Fibroblast of pulmonary artery (primary cell): ENCODE results near the gene OLFML2A.

Experiments
- DNase-seq: peaks from one replicate; pipeline ENCODE4 v3.0.0-alpha.2; 2010; ENCODE audit warnings: low read depth
- H3K4me3 ChIP-seq: replicated peaks from 2 replicates; pipeline ENCODE4 v1.5.1; 2011; ENCODE audit warnings: low read depth, mild to moderate bottlenecking, control low read depth, low read length, moderate library complexity
- CTCF ChIP-seq: IDR thresholded peaks from 2 replicates; pipeline ENCODE4 v1.5.1; 2011; ENCODE audit warnings: mild to moderate bottlenecking, control low read depth, low read length, inconsistent platforms; ENCODE audit errors: missing control alignments

OLFML2A gene

GRCh38 chr9:124799274-124800006, 22.5 kb downstream of the OLFML2A start:
- TF ChIP-seq CTCF, result no peak
- DNase-seq, result no peak
- no peak overlapping the region for H3K4me3 ChIP-seq

- no peak for TF ChIP-seq CTCF
- H3K4me3 ChIP-seq, result no peak overlapping the region
- peak; percentile 58 for DNase-seq
Observed at GRCh38 chr9:124800306-124801259, 23.6 kb downstream of the OLFML2A start.

- no peak for TF ChIP-seq CTCF
- no peak overlapping the region for H3K4me3 ChIP-seq
- DNase-seq, result no peak
Observed at GRCh38 chr9:124801356-124801755, 24.4 kb downstream of the OLFML2A start.

- no peak for TF ChIP-seq CTCF
- no peak for DNase-seq
Observed at GRCh38 chr9:124802426-124802825, 25.5 kb downstream of the OLFML2A start.

GRCh38 chr9:124803911-124804310, 27.0 kb downstream of the OLFML2A start:
- no peak for TF ChIP-seq CTCF
- no peak for DNase-seq
- no peak overlapping the region for H3K4me3 ChIP-seq

More at GRCh38 chr9:124802426-124802825, 25.5 kb downstream of the OLFML2A start:
- no peak overlapping the region for H3K4me3 ChIP-seq

- no peak for TF ChIP-seq CTCF
- H3K4me3 ChIP-seq, result no peak overlapping the region
- DNase-seq, result no peak
Observed at GRCh38 chr9:124805186-124805585, 28.3 kb downstream of the OLFML2A start.
